Lower leg skin (tissue), 3 donors: ENCODE data around the gene TOR4A.

ENCODE experiments used
- POLR2A ChIP-seq, 2 donors: fragments of 450-650 bp; IDR thresholded peaks; one replicate each; pipeline ENCODE4 v1.6.1; 2016 to 2017; ENCODE audit warnings: antibody characterized with exemption in 2 of 2, mild to moderate bottlenecking in 1 of 2, moderate library complexity in 1 of 2
- TF ChIP-seq, protein P1 (sequence below), 3 donors: fragments of 450-650 bp; IDR thresholded peaks; one replicate each; pipeline ENCODE4 v1.5.1; 2016; ENCODE audit warnings: antibody characterized with exemption in 3 of 3, mild to moderate bottlenecking in 3 of 3, moderate library complexity in 2 of 3

DNA sequence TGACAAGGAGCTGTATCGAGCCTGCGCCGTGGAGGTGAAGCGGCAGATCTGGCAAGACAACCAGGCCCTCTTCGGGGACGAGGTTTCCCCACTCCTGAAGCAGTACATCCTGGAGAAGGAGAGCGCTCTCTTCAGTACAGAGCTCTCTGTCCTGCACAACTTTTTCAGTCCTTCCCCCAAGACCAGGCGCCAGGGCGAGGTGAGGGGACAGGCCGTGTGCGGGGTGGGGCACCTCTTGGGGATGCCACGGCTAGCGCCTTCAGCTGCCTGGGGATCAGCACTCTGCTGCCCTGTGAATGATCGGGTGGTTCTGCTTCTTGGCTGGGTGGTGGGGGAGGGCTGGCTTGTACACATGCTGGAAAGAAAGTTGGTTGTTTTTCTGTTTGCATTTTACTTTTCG lies 20.7 kb upstream of the TOR4A start:
- TF ChIP-seq, protein P1, sequence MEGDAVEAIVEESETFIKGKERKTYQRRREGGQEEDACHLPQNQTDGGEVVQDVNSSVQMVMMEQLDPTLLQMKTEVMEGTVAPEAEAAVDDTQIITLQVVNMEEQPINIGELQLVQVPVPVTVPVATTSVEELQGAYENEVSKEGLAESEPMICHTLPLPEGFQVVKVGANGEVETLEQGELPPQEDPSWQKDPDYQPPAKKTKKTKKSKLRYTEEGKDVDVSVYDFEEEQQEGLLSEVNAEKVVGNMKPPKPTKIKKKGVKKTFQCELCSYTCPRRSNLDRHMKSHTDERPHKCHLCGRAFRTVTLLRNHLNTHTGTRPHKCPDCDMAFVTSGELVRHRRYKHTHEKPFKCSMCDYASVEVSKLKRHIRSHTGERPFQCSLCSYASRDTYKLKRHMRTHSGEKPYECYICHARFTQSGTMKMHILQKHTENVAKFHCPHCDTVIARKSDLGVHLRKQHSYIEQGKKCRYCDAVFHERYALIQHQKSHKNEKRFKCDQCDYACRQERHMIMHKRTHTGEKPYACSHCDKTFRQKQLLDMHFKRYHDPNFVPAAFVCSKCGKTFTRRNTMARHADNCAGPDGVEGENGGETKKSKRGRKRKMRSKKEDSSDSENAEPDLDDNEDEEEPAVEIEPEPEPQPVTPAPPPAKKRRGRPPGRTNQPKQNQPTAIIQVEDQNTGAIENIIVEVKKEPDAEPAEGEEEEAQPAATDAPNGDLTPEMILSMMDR (IDR thresholded peaks at IDR 0.05), result no peak
- no peak for TF ChIP-seq POLR2A (IDR thresholded peaks at IDR 0.05)
